Activated CD8-positive, alpha-beta memory T cell treated with anti-CD3 and anti-CD28 coated beads for 48 hours (primary cell): ENCODE measurements around the gene AMN.

ENCODE experiments used
- DNase-seq, 3 experiments: peaks; one replicate each; pipeline ENCODE4 v3.0.0-alpha.2; 2020; ENCODE audit warnings: low read depth in 2 of 3, low spot score in 2 of 3

AMN gene

DNA sequence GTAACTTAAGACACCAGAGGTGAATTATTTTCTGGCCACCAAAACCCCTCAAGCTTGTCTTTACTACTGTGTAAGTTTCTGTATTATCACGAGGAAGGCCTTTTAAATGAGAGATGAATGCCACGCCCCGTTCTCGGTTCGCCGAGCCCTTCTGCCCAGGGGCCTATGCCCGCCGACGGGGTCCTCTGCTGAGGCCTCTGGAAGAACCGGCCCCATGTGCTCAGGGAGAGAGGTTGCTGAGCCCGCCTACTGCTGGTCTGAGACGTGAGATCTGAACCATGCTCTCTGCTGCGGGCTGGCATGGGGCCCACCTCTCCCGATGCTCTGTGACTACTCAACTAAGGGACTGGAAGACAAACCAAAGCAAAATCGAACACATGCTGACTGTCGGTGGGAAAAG, 21.0 kb downstream of the AMN start:
- no peak for DNase-seq

DNA sequence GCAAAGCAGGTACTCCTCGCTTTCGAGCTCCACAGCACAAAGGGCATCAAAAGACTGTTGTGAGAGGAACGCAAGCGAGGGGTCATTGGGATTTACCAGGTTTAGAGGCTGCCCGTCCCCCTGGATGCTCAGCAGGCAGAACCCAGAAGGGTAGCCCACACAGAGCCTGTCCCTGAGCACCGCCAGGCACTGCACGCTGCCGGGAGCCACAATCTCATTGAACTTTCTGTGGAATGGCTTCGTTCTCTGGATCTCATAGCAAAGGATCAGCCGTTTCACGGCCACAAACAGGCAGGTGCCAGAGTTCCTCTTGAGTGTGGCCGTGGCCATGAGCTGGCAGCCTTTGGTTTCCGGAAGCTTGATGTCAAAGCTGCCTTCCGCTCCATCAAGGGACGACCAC, 21.5 kb downstream of the AMN start:
- DNase-seq = no peak

GRCh38 chr14:102944448-102945330, 22.2 kb downstream of the AMN start:
- no peak for DNase-seq

GRCh38 chr14:102945346-102946130, 23.1 kb downstream of the AMN start:
- DNase-seq = no peak

- no peak for DNase-seq
Observed at GRCh38 chr14:102947321-102948103, 25.0 kb downstream of the AMN start.

GRCh38 chr14:102948698-102949061, 26.2 kb downstream of the AMN start:
- DNase-seq = no peak

DNA sequence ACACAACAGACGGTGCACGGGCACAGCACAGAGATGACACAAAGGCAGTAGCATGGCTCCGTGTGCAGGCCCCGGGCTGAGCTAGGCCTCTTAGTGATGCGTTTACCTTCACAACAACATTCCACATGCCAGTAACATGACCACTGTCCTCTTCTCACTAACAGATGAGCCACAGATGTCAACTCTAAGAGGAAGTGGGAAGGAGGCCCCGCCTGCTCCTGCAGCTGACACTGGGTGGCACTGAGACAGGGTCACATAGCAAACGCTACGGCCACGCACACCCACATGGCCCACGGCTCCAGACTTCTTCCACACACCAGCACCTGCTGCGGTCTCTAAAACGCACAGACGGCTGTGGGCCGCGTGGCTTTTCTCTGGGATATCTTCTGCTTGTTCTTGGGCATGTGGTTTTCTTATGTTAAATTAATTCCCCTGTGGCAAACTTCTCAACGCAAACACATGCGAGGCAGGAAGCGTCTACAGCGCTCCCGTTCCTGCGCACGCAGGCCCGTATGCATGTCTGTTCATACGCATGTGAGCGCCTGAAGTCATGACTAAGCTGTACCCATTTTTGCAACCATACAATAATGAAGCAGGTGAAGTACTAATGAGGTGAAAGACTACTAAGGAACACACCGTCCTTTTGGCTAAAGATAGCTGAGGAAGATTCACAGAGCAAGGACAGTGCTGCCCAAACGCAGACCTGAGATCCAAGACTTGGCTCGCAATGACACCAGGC, 26.8 kb downstream of the AMN start:
- DNase-seq = no peak

DNA sequence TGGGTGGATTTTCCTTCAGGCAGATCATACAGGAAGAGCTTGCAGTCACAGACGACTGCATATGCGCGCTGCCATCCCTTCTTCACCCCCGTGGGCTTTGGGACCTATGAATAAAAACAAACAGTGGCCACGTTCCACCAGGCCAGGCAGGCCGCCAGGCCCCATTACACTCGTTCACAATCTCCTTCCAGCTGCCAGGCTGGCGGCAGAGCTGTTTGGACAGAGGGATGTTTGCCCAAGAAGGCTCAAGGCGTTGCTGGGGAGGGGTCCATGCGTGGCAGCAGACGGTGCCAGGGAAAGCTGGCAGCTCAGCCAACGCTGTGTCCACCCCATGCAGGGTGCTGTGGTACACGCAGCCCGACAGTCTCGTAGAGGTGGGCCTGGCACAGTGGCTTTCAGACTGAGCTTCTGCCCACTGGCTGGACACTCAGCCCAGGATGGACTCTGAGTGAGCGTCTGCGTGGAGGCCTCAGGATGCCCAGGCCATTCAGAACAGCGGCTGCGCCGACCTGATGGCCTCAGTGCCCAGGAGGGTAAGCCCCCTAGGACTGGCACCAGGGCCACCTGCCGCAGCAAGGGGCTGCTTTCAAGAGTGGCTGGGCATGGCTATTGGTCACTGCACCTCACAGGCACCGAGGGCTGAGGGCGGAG, 27.5 kb downstream of the AMN start:
- DNase-seq = no peak

- no peak for DNase-seq
Observed at GRCh38 chr14:102951034-102951433, 28.6 kb downstream of the AMN start.

GRCh38 chr14:102951799-102952198, 29.3 kb downstream of the AMN start:
- no peak for DNase-seq

- DNase-seq = no peak
Observed at GRCh38 chr14:102952276-102952675, 29.8 kb downstream of the AMN start.

DNA sequence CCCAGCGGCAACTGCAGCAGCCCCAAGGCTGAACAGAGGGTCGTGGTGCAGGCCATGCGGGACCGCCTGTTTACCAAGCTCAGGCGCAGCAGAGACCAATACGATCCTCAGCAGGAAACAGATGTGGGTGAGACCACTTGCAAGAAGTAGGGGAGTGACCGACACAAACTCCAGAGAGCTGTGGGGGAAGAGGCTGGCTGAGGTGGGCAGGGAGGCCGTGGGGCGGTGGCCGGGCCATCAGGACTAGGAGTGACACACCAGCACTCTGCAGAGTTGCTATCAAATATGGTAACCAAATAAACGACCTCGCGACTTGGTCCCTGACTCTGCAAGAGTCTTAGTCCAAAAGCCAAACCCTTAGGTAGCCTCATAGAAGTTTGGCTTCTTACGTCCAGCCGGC, 30.6 kb downstream of the AMN start:
- no peak for DNase-seq

DNA sequence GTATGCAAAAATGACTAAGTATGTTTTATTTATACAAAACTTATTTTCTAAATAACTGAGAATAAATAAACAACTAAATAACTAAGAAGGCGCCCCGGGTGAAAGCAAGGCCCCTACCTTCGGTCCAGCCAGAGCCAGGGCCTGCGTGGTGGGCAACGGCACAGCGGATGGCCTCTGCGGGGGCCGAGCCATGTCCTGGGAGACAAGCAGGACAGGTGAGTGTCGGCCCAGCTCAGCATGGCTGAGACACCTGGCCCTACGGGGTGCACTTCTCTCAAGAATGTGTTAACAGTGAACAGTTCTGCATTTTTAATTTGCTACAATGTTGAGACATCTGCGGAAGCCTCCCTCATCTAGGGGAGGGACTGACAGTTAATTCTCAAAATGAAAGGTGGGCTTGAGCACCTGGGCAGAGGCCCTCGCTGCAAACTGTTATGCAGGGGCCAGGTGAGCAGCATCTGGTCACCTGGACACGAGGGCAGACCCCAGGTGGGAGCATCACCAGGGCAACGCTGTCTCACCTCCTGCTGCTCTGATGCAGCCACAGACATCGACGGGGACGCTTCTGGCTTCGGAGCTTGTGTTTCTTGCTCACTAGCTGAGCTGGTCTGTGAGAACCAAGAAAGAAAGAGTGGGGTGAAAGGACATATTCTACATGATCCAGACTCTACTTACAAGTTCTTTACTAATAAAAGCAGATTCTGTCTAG, 31.8 kb downstream of the AMN start:
- DNase-seq = no peak

GRCh38 chr14:102955636-102956408, 33.4 kb downstream of the AMN start:
- no peak for DNase-seq

DNA sequence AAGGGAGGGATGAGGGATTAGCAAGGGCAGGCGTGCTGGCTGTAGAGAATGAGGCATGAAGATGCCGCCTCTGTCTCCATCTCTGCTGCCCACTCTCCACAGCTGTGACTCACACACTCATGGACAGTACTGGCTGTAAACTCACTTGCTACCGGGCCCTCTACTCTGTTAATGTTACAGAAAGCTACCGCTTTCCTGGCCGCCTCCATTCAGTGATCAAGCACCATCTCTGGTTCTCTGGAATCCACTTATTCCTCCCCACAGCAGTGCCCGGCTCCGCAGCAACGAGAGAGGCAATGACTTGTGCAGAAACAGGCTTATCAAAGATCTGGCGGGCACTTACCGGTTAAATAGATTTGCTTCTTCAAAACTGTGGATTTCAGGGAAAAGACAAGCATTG, 34.8 kb downstream of the AMN start:
- no peak for DNase-seq

GRCh38 chr14:102958461-102958860, 36.0 kb downstream of the AMN start:
- no peak for DNase-seq

DNA sequence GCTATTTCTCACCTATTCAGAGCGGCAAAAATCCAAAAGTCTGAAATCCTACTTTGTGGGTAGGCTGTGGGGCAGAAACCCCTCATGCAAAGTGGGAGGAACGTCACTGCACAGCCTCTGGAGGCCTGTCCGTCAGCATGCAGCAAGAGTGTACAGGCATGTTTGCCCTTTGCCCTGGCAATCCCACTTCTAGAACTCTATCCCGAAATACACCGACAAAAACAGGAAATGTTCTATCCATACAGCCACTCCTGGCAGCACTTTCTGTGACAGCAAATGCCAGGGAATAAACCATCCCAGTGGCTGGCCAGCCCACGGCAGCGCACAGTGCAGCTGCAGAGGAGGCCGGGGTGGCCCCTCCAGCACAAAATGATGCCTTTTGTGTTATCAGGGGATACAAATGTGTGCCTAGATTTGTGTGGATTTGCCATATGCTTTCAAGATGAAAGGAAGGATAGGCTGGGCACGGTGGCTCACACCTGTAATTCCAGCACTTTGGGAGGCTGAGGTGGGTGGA, 39.7 kb downstream of the AMN start:
- DNase-seq = no peak

- no peak for DNase-seq
Observed at GRCh38 chr14:102964152-102964730, 41.8 kb downstream of the AMN start.

DNA sequence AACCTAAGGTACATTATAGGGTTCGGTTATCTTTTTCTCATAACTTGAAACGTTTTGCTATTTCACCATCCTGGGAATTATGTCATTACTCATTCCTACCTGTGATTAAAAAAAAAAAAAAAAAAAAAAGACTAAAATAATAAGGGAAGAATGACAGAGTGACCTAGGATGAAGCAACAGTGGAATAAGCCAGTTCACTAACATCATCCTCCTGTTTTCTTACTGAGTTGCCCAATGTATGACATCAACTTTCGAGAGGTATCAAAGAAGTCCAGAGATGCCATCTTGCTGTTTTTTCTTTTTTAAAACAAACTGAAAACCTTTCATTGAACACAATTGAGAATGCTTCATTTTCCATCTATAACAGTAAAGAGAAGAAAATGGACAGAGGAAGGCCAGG, 42.8 kb downstream of the AMN start:
- DNase-seq = no peak
